Measurements from ENCODE around the gene CEP250.
A peak's percentile ranks its signal among the peaks of the same experiment; 100 is the strongest.
"Not testable (repeated sequence)": the region's sequence is repeated elsewhere in the genome, so short reads cannot be mapped to it uniquely, and the experiment has no call there.

CEP250 gene

GRCh38 chr20:35454881-35455609, at the start of gene CEP250:
Gene CEP250 (plus strand): TSS chr20:35455598. CDS start chr20:35462368, 6,770 bp downstream.
- DNase-seq: peak; percentile 100

- no peak for DNase-seq
Measured at GRCh38 chr20:35405775-35406174, 49.6 kb upstream of the CEP250 start.

- DNase-seq: no peak
Measured at GRCh38 chr20:35408270-35408669, 47.1 kb upstream of the CEP250 start.

- DNase-seq: no peak
Measured at GRCh38 chr20:35409542-35409941, 45.9 kb upstream of the CEP250 start.

- no peak for DNase-seq
Measured at GRCh38 chr20:35410613-35411012, 44.8 kb upstream of the CEP250 start.

GRCh38 chr20:35421322-35421721, 34.1 kb upstream of the CEP250 start:
- no peak for DNase-seq

- no peak for DNase-seq
Measured at GRCh38 chr20:35431621-35432429, 23.6 kb upstream of the CEP250 start.

- no peak for DNase-seq
Measured at GRCh38 chr20:35432430-35432735, 23.0 kb upstream of the CEP250 start.

GRCh38 chr20:35433337-35433736, 22.1 kb upstream of the CEP250 start:
- no peak for DNase-seq

- no peak for DNase-seq
Measured at GRCh38 chr20:35434085-35435005, 21.1 kb upstream of the CEP250 start.

- no peak for DNase-seq
Measured at GRCh38 chr20:35436177-35436573, 19.2 kb upstream of the CEP250 start.

- DNase-seq: no peak
Measured at GRCh38 chr20:35437599-35437998, 17.8 kb upstream of the CEP250 start.

GRCh38 chr20:35443003-35443402, 12.4 kb upstream of the CEP250 start:
- no peak for DNase-seq

- no peak for DNase-seq
Measured at GRCh38 chr20:35444226-35444625, 11.2 kb upstream of the CEP250 start.

GRCh38 chr20:35446356-35447078, 8.9 kb upstream of the CEP250 start:
- no peak for DNase-seq

- DNase-seq: peak; percentile 87 to 96
Measured at GRCh38 chr20:35447082-35447789, 8.2 kb upstream of the CEP250 start.

- no peak for DNase-seq
Measured at GRCh38 chr20:35448788-35449373, 6.5 kb upstream of the CEP250 start.

GRCh38 chr20:35449855-35450254, 5.5 kb upstream of the CEP250 start:
- not testable (repeated sequence) for DNase-seq

- no peak for DNase-seq
Measured at GRCh38 chr20:35451295-35451694, 4.1 kb upstream of the CEP250 start.

- DNase-seq: no peak
Measured at GRCh38 chr20:35453647-35454046, 1.8 kb upstream of the CEP250 start.

GRCh38 chr20:35456700-35457099, 1.3 kb downstream of the CEP250 start:
- not testable (repeated sequence) for DNase-seq

GRCh38 chr20:35457539-35457938, 2.1 kb downstream of the CEP250 start:
- not testable (repeated sequence) for DNase-seq

All from SW 1271 (cell line).